Prostate gland (tissue), 2 donors: ENCODE measurements around the gene LAMA4.

Experiments
- POLR2A ChIP-seq: fragments of 450-650 bp; IDR thresholded peaks from one replicate; pipeline ENCODE4 v1.6.1; 2016; ENCODE audit warnings: antibody characterized with exemption, mild to moderate bottlenecking
- POLR2AphosphoS5 ChIP-seq: sonication (generic); formaldehyde crosslinking; IDR thresholded peaks from one replicate; pipeline ENCODE4 v1.6.1; 2017; ENCODE audit warnings: antibody characterized with exemption
- TF ChIP-seq, protein P1 (sequence below), 4 experiments: fragments of 200-600 bp in 2 of 4; fragments of 450-650 bp in 2 of 4; sonication (generic) in 2 of 4; IDR thresholded peaks; 1 replicate in 3 of 4; 2 replicates in 1 of 4; pipeline ENCODE4 v1.5.1; 2016 to 2019; ENCODE audit warnings: antibody characterized with exemption in 4 of 4, mild to moderate bottlenecking in 2 of 4, moderate library complexity in 2 of 4

DNA sequence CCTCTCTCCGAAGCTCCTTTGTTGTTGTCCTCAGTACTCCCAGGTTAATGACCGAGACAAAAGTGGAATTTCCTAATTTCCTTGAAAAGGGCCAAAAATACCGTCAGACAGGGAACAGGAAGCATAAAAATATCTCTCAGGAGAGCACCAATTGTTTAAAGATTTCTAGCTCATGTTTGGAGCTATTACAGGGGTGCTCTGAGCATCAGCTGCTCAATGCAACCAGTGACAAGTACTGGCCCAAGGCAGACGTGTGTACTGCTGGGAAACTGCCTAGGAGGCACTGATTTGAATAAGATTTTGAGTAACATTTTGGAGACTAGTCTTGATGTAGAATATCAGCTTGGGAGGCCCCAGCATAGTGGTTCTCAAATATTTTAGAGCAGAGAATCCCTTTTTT lies 17.3 kb downstream of the LAMA4 start:
- TF ChIP-seq, protein P1, sequence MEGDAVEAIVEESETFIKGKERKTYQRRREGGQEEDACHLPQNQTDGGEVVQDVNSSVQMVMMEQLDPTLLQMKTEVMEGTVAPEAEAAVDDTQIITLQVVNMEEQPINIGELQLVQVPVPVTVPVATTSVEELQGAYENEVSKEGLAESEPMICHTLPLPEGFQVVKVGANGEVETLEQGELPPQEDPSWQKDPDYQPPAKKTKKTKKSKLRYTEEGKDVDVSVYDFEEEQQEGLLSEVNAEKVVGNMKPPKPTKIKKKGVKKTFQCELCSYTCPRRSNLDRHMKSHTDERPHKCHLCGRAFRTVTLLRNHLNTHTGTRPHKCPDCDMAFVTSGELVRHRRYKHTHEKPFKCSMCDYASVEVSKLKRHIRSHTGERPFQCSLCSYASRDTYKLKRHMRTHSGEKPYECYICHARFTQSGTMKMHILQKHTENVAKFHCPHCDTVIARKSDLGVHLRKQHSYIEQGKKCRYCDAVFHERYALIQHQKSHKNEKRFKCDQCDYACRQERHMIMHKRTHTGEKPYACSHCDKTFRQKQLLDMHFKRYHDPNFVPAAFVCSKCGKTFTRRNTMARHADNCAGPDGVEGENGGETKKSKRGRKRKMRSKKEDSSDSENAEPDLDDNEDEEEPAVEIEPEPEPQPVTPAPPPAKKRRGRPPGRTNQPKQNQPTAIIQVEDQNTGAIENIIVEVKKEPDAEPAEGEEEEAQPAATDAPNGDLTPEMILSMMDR (IDR thresholded peaks at IDR 0.05): no peak
- TF ChIP-seq POLR2A (no peak), POLR2AphosphoS5 (no peak)
